AG09319 (cell line): ENCODE data around the gene HES4.
"Not testable (repeated sequence)": the region's sequence is repeated elsewhere in the genome, so short reads cannot be mapped to it uniquely, and the experiment has no call there.

ENCODE experiments used
- DNase-seq: peaks from one replicate; pipeline ENCODE4 v3.0.0-alpha.2; 2010; ENCODE audit warnings: low read depth; ENCODE audit errors: extremely low read depth
- CTCF ChIP-seq: IDR thresholded peaks from 2 replicates; pipeline ENCODE4 v1.5.1; 2011; ENCODE audit warnings: low read depth, mild to moderate bottlenecking, inconsistent platforms, low read length, moderate library complexity

The HES4 gene

GRCh38 chr1:1013105-1013921 is 13.4 kb upstream of the HES4 start, which contains the start of gene ISG15:
Gene ISG15 (plus strand): TSS chr1:1013497. CDS start chr1:1013574, 77 bp downstream.
- TF ChIP-seq CTCF, result no peak
- DNase-seq, result peak; percentile 57

- DNase-seq, result not testable (repeated sequence)
These were observed 12.8 kb upstream of the HES4 start for GRCh38 chr1:1012736-1013104.

GRCh38 chr1:1011396-1011949 is 11.6 kb upstream of the HES4 start:
- TF ChIP-seq CTCF, result no peak
- no peak for DNase-seq

- not testable (repeated sequence) for DNase-seq
These were observed 10.2 kb upstream of the HES4 start for GRCh38 chr1:1010131-1010530.

GRCh38 chr1:1006305-1007159 is 6.6 kb upstream of the HES4 start:
- TF ChIP-seq CTCF, result no peak
- DNase-seq, result no peak

GRCh38 chr1:1005774-1006304 is 5.9 kb upstream of the HES4 start:
- no peak for TF ChIP-seq CTCF
- DNase-seq, result no peak

GRCh38 chr1:1004780-1005697 is 5.1 kb upstream of the HES4 start:
- no peak for DNase-seq
- TF ChIP-seq CTCF, result no peak
